Omental fat pad (tissue), 4 donors: ENCODE results near the gene GRP. TPM values are rescaled to one million over a fixed set of nuclear protein-coding genes. Genes with fewer than 3 reads are reported as not detected.

Source experiments
- ATAC-seq: fragments of 150-250 bp; one replicate; pipeline ENCODE4 v1.9.1; 2016; ENCODE audit warnings: mild to moderate bottlenecking, moderate library complexity; ENCODE audit not compliant: low FRiP score
- DNase-seq: peaks from one replicate; pipeline ENCODE4 v3.0.0-alpha.2; 2019; ENCODE audit warnings: low spot score
- total RNA-seq, 4 donors: library from RNA; depleted of rRNA; stranded (reverse); fragments of >200 nt; gene quantifications; one replicate each; pipeline ENCODE4 v1.1.0, GENCODE V29; 2016
- TF ChIP-seq, protein P1 (sequence below), 3 donors: fragments of 450-650 bp; IDR thresholded peaks; one replicate each; pipeline ENCODE4 v1.5.1; 2016 to 2017; ENCODE audit warnings: antibody characterized with exemption in 3 of 3, mild to moderate bottlenecking in 3 of 3, moderate library complexity in 2 of 3

GRP gene
- total RNA-seq, 4 donors from 2014 or later, result not detected

- ATAC-seq, result no peak
- no peak for DNase-seq
- TF ChIP-seq, protein P1, sequence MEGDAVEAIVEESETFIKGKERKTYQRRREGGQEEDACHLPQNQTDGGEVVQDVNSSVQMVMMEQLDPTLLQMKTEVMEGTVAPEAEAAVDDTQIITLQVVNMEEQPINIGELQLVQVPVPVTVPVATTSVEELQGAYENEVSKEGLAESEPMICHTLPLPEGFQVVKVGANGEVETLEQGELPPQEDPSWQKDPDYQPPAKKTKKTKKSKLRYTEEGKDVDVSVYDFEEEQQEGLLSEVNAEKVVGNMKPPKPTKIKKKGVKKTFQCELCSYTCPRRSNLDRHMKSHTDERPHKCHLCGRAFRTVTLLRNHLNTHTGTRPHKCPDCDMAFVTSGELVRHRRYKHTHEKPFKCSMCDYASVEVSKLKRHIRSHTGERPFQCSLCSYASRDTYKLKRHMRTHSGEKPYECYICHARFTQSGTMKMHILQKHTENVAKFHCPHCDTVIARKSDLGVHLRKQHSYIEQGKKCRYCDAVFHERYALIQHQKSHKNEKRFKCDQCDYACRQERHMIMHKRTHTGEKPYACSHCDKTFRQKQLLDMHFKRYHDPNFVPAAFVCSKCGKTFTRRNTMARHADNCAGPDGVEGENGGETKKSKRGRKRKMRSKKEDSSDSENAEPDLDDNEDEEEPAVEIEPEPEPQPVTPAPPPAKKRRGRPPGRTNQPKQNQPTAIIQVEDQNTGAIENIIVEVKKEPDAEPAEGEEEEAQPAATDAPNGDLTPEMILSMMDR (IDR thresholded peaks at IDR 0.05), result no peak
Measured at GRCh38 chr18:59228351-59228750, 8.4 kb downstream of the GRP start.

GRCh38 chr18:59229191-59229590 lies 9.2 kb downstream of the GRP start:
- ATAC-seq (no peak), DNase-seq (no peak)
- TF ChIP-seq, protein P1 (IDR thresholded peaks at IDR 0.05), result no peak

DNA sequence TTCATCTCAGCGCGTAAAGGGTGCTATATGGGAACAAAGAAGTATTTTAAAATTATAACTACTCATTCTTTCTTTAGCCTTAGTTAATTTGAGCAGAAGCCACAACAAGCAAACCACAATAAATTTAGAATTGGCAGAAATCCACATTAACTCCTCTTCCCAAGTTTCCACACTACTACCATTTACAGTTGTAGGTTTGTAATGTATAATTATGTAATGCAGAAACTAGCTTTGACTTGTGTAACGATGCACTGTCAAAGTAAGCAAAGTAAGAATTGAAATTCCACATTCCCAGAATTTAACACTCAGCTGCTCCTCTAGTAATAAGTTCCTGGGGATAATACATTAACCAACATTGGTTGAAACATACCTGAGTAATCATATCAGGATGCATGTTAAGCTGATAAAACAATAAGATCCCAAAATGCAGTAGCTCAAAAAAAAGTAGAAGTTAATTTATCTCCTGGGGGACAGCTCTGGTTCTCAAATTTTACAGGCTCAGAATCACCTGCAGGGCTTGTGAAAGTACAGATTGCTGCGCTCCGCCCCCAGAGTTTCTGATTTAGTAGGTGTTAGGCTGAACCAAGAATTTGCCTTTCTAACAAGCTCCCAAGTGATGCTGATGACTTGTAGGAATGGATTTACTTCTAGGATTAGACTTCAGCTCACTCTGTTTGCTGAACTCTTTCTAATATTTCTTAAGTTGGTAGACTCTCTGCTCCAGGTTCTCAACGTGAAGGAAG lies 9.9 kb downstream of the GRP start:
- ATAC-seq, result no peak
- DNase-seq, result no peak
- TF ChIP-seq, protein P1 (IDR thresholded peaks at IDR 0.05), result no peak

DNA sequence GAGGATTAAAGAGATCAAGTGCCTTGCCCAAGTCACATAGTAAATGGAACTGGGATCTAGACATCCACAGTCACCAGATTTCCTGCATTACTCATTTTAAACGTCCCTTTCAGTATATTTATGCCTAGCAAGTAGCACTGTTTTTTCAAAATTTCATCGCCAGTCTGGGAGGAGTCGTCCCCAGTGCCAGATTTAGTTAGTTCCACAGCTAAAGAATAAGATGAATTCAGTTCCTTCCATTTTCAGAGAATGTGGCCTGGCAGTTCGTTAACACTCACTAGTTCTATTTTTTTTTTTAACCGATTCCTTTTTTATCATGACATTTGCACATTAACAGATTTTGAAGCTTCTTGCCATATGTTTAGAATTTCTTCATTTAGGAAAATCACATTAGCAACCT lies 11.2 kb downstream of the GRP start:
- TF ChIP-seq, protein P1 (IDR thresholded peaks at IDR 0.05), result no peak
- ATAC-seq (no peak), DNase-seq (no peak)

DNA sequence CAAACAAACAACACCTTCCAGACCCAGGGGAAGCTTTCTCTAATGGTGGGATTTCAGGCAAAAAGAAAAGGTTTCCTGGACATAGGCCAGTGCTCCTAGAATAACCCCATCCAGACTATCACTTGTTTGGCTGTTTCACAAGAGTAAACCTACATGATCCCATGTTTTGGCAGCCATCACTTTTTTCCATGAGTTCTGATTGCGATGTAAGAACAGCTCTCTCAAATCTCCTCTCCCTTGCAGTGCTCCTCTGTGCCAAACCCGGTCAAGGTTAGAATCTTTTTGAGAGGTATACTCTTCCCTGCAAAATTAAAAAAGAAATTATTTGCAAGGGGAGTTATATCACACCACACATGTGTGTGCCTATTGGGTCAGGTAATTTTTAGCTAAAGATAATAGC lies 11.9 kb downstream of the GRP start:
- no peak for ATAC-seq
- TF ChIP-seq, protein P1 (IDR thresholded peaks at IDR 0.05), result no peak
- no peak for DNase-seq

DNA sequence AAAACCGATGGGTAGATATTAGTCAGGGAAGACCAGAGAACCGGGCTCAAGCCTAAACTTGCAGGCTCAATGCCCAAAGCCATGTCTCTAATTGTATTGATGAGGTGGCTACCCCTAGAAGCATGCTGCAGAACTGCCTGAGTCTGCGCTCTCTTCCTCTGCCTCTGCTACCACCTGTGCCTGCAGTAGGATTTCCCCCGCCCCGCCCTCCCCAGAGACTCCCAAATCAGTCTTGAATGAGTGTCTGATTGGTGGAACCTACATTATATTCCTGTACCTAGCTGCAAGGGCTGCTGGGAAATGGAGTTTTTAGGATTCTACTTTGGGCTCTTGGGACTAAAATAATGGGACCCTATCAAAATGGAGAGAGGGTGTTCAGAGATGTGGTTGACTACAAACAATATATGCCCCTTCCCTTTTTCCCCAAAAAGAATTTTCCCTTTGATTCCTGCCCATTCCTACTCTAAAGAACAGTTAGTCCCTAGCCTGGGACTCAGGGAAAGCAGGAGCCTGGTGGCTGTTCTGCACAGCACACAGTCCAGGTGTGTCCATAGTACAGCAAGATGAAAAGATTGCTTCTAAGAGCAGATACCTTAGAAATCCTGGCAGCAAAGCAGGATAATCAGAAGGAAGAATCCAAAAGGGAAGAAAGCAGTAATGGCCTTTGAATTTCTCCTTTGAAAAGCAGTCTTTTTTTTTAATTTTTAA lies 12.5 kb downstream of the GRP start:
- DNase-seq, result no peak

More for the DNA sequence above, 12.5 kb downstream of the GRP start:
- ATAC-seq, result no peak
- TF ChIP-seq, protein P1 (IDR thresholded peaks at IDR 0.05), result no peak
